HepG2 (cell line): ENCODE measurements around the gene SLC16A11. TPM values are rescaled to one million over a fixed set of nuclear protein-coding genes. Genes with fewer than 3 reads are reported as not detected.
A peak's percentile ranks its signal among the peaks of the same experiment; 100 is the strongest.

Source experiments
- ATAC-seq: fragments of 200-7000 bp; cut with Tn5 transposase; 3 replicates; pipeline ENCODE4 v1.9.1; 2020; ENCODE audit warnings: mild to moderate bottlenecking, moderate library complexity
- BruUV-seq: library from RNA; stranded (reverse); fragments of 400-500 nt; replicated peaks from 2 replicates; lab custom pipeline; 2021; lab: Mats Ljungman, UMichigan
- CTCF ChIA-PET: fragments of 300-600 bp; formaldehyde crosslinking; extraction: SDS; loops from one replicate; lab custom pipeline; 2021; ENCODE audit warnings: low total read pairs, inconsistent platforms, low intra/inter-chr PET ratio; lab: Yijun Ruan, JAX
- POLR2A ChIA-PET: fragments of 350-600 bp; sonication (Branson Sonifier 250); formaldehyde crosslinking; loops from one replicate; lab custom pipeline; 2020; ENCODE audit warnings: antibody characterized with exemption, inconsistent platforms; lab: Yijun Ruan, JAX
- DNase-seq: peaks from one replicate; pipeline ENCODE4 v3.0.0-alpha.2; 2015; ENCODE audit warnings: low spot score
- FAIRE-seq: peaks from 3 replicates; lab custom pipeline; 2011; peaks lifted over from hg19 to GRCh38; lab: Jason Lieb, UNC
- H2AFZ ChIP-seq: one replicate; pipeline ENCODE4 v1.6.1; 2011; ENCODE audit warnings: low read length, inconsistent platforms
- H3K27ac ChIP-seq: fragments of 300-600 bp; 3 replicates; pipeline ENCODE4 v1.8.0; 2011; ENCODE audit warnings: mixed run types, mild to moderate bottlenecking, mixed read lengths, low read length, inconsistent platforms; ENCODE audit not compliant: insufficient read depth; ENCODE audit errors: extremely low read length
- H3K27me3 ChIP-seq, 2 experiments: fragments of 200-600 bp in 1 of 2; 2 replicates in 1 of 2; 3 replicates in 1 of 2; pipeline versions ENCODE4 v1.6.0 to v1.8.0; 2011; ENCODE audit warnings: low read length in 2 of 2, mild to moderate bottlenecking in 2 of 2, moderate library complexity in 2 of 2, inconsistent platforms in 1 of 2; ENCODE audit not compliant: insufficient read depth in 2 of 2, control insufficient read depth in 1 of 2
- H3K36me3 ChIP-seq, 2 experiments: fragments of 200-600 bp in 1 of 2; replicated peaks in 1 of 2; 2 replicates in 1 of 2; 3 replicates in 1 of 2; pipeline versions ENCODE4 v1.5.1 to v1.8.0; 2011; ENCODE audit warnings: low read length in 2 of 2, inconsistent platforms in 1 of 2; ENCODE audit not compliant: insufficient read depth in 2 of 2, control insufficient read depth in 1 of 2
- H3K4me1 ChIP-seq: 2 replicates; pipeline ENCODE4 v1.5.1; 2012; ENCODE audit warnings: low read length, inconsistent platforms; ENCODE audit not compliant: insufficient read depth
- H3K4me2 ChIP-seq: 2 replicates; pipeline ENCODE4 v1.6.0; 2011; ENCODE audit warnings: low read depth, low read length, inconsistent platforms
- H3K4me3 ChIP-seq, 3 experiments: fragments of 200-600 bp in 1 of 3; sonication (generic), shearing (Covaris generic) in 1 of 3; replicated peaks in 1 of 3; 2 replicates each; pipeline ENCODE4 v1.5.1; 2011 to 2016; ENCODE audit warnings: low read length in 3 of 3, inconsistent platforms in 2 of 3, low read depth in 2 of 3, mild to moderate bottlenecking in 2 of 3, control low read depth in 1 of 3, mixed read lengths in 1 of 3; ENCODE audit not compliant: insufficient read depth in 1 of 3
- H3K79me2 ChIP-seq: one replicate; pipeline ENCODE4 v1.6.1; 2011; ENCODE audit warnings: low read length, inconsistent platforms; ENCODE audit not compliant: insufficient read depth
- H3K9ac ChIP-seq: 2 replicates; pipeline ENCODE4 v1.6.0; 2011; ENCODE audit warnings: mild to moderate bottlenecking, low read depth, low read length, inconsistent platforms; ENCODE audit not compliant: insufficient read depth
- H3K9me3 ChIP-seq: 2 replicates; pipeline ENCODE4 v1.5.1; 2012; ENCODE audit warnings: mild to moderate bottlenecking, low read length
- H4K20me1 ChIP-seq: 2 replicates; pipeline ENCODE4 v1.6.0; 2011; ENCODE audit warnings: inconsistent platforms, mild to moderate bottlenecking, low read length, moderate library complexity; ENCODE audit not compliant: insufficient read depth
- ATF1 ChIP-seq: IDR thresholded peaks from 2 replicates; pipeline ENCODE4 v1.6.1; 2016; ENCODE audit warnings: mild to moderate bottlenecking, control low read depth
- BRF2 ChIP-seq: sonication (generic); formaldehyde crosslinking; IDR thresholded peaks from 2 replicates; pipeline ENCODE4 v1.8.1; 2022; ENCODE audit warnings: mild to moderate bottlenecking, missing genetic modification reagents
- CENPBD1 ChIP-seq: sonication (generic); formaldehyde crosslinking; IDR thresholded peaks from 2 replicates; pipeline ENCODE4 v1.8.0; 2022; ENCODE audit warnings: missing genetic modification reagents, low read depth, mild to moderate bottlenecking, borderline replicate concordance
- LCORL ChIP-seq, 2 experiments: fragments of 450-650 bp in 1 of 2; sonication (generic) in 1 of 2; formaldehyde crosslinking in 1 of 2; IDR thresholded peaks; 2 replicates each; pipeline versions ENCODE4 v1.5.0 to v1.6.1; 2017 to 2020; ENCODE audit warnings: antibody characterized with exemption in 1 of 2, missing genetic modification reagents in 1 of 2
- MED13 ChIP-seq: sonication (generic); formaldehyde crosslinking; IDR thresholded peaks from 2 replicates; pipeline ENCODE4 v1.5.0; 2020; ENCODE audit warnings: missing genetic modification reagents
- MTF1 ChIP-seq: sonication (generic); formaldehyde crosslinking; IDR thresholded peaks from 2 replicates; pipeline ENCODE4 v1.5.0; 2020; ENCODE audit warnings: missing genetic modification reagents
- NCOR1 ChIP-seq: fragments of 200-600 bp; sonication (generic); IDR thresholded peaks from 2 replicates; pipeline ENCODE4 v1.7.0; 2017; ENCODE audit warnings: antibody characterized with exemption, low read length, borderline replicate concordance
- RCOR2 ChIP-seq: IDR thresholded peaks from 2 replicates; pipeline ENCODE4 v1.6.1; 2016; ENCODE audit warnings: missing biosample characterization, missing genetic modification reagents
- SATB2 ChIP-seq: sonication (generic); formaldehyde crosslinking; IDR thresholded peaks from 2 replicates; pipeline ENCODE4 v1.5.0; 2020; ENCODE audit warnings: missing genetic modification reagents
- SIX1 ChIP-seq: sonication (generic); formaldehyde crosslinking; IDR thresholded peaks from 2 replicates; pipeline ENCODE4 v1.4.0; 2020; ENCODE audit warnings: missing genetic modification reagents, borderline replicate concordance
- SNAPC2 ChIP-seq: sonication (generic); formaldehyde crosslinking; IDR thresholded peaks from 2 replicates; pipeline ENCODE4 v1.8.1; 2022; ENCODE audit warnings: mild to moderate bottlenecking, missing genetic modification reagents
- TCF7L2 ChIP-seq: IDR thresholded peaks from 2 replicates; pipeline ENCODE4 v1.6.1; 2011; ENCODE audit warnings: mild to moderate bottlenecking, low read depth, low read length, moderate library complexity
- TEF ChIP-seq: sonication (generic); formaldehyde crosslinking; IDR thresholded peaks from 2 replicates; pipeline ENCODE4 v1.5.0; 2020; ENCODE audit warnings: missing genetic modification reagents
- UBTF ChIP-seq: sonication (generic); formaldehyde crosslinking; IDR thresholded peaks from 2 replicates; pipeline ENCODE4 v1.4.0; 2020; ENCODE audit warnings: mild to moderate bottlenecking, missing genetic modification reagents
- XBP1 ChIP-seq: sonication (generic); formaldehyde crosslinking; IDR thresholded peaks from 2 replicates; pipeline ENCODE4 v1.5.0; 2020; ENCODE audit warnings: missing genetic modification reagents
- ZNF768 ChIP-seq: sonication (generic); formaldehyde crosslinking; IDR thresholded peaks from 2 replicates; pipeline ENCODE4 v1.4.0; 2020; ENCODE audit warnings: missing genetic modification reagents
- WGBS: methylation state at CpG from one replicate; pipeline ENCODE4 v1.1.6; 2017; ENCODE audit warnings: low lambda C conversion rate; 5-methylcytosine and 5-hydroxymethylcytosine counted together
- in situ Hi-C: cut with HindIII; loops from 2 replicates; pipeline ENCODE4 v1.10.0; 2017; ENCODE audit warnings: low pct_unique_long_range_greater_than_20kb; ENCODE audit not compliant: extremely low pct_ligation_motif_present
- intact Hi-C: fragments of 100-400 bp; cut with micrococcal nuclease; formaldehyde crosslinking; loops from one replicate; pipeline ENCODE4 v1.10.0; 2022; ENCODE audit not compliant: unreplicated experiment
- polyA plus RNA-seq, 8 experiments: library from polyadenylated mRNA; depleted of rRNA in 3 of 8; stranded (reverse) in 7 of 8; unstranded in 1 of 8; fragments of >200 nt; fragmentation: Illumina TruSeq in 4 of 8; extraction: Trizol in 4 of 8; gene quantifications; 2 replicates each; pipeline versions ENCODE4 v1.2.1 to v1.2.3, GENCODE V29; 2011 to 2016; ENCODE audit warnings: low read depth in 4 of 8, missing spikeins in 1 of 8, mixed read lengths in 1 of 8; ENCODE audit not compliant: insufficient read depth in 1 of 8
- total RNA-seq, 5 experiments: library from RNA; depleted of rRNA; stranded (reverse); fragments of >200 nt; fragmentation: Illumina TruSeq; extraction: Trizol; gene quantifications; 2 replicates each; pipeline ENCODE4 v1.2.3, GENCODE V29; 2016; ENCODE audit warnings: low read depth in 1 of 5

Gene SLC16A11
- total and polyA plus RNA-seq, 2 of the 13 experiments (the other 11 are each of a cell fraction or from before 2014, with no cell fraction given) = not detected

- TF ChIP-seq CENPBD1 (CRISPR knock-in tag) = no peak
- TF ChIP-seq LCORL (IDR thresholded peaks at IDR 0.05) = no peak
- no peak for TF ChIP-seq LCORL (CRISPR knock-in tag; IDR thresholded peaks at IDR 0.05)
- TF ChIP-seq XBP1 (CRISPR knock-in tag) = no peak
- no peak for TF ChIP-seq MTF1 (CRISPR knock-in tag)
- no peak for TF ChIP-seq ZNF768 (CRISPR knock-in tag)
Observed at GRCh38 chr17:7023576-7024401, 20.1 kb downstream of the SLC16A11 start (continued).

- in situ Hi-C loops = no loop called here
- TF ChIP-seq UBTF (CRISPR knock-in tag) (no peak), TCF7L2 (no peak), SNAPC2 (no peak), RCOR2 (no peak), SIX1 (CRISPR knock-in tag) (no peak), MED13 (CRISPR knock-in tag) (no peak), BRF2 (no peak), TEF (CRISPR knock-in tag) (no peak), ATF1 (CRISPR knock-in tag) (no peak), NCOR1 (no peak), SATB2 (CRISPR knock-in tag) (no peak)
- Histone ChIP-seq H3K4me3 (peak within 1 kb of the TSS; percentile 58 to 73 (median 71)), H3K36me3 (no peaks in the 10 kb centered on the region), H3K79me2 (no peaks in the 10 kb centered on the region), H3K4me2 (peak within 1 kb of the TSS; percentile 100), H3K27ac (no peak within 1 kb of the TSS), H4K20me1 (no peaks in the 10 kb centered on the region), H3K27me3 (peaks cover 0 to 15% of the 10 kb centered on the region in 2 experiments; a peak in 4 of 5 replicates), H3K9me3 (no peaks in the 10 kb centered on the region), H3K4me1 (peaks cover 62% of the 10 kb centered on the region), H3K9ac (peak within 1 kb of the TSS; percentile 48), H2AFZ (peak within 1 kb of the TSS; percentile 79)
- WGBS = 77% methylated on average over 47 of the region's 47 CpGs
- FAIRE-seq (no peak), ATAC-seq (no peak), DNase-seq (no peak)
- intact Hi-C loops = loop anchor here (1.0 to 10.0 kb wide), 3 partner anchors 19 to 178 kb away; no protein-coding TSS in a partner anchor
- BruUV-seq = no TSS peak
- ChIA-PET CTCF (interaction anchor here (2.2 to 2.8 kb wide), 2 partner anchors 19 to 110 kb away, joined by 6 to 23 read pairs; no protein-coding TSS in a partner anchor), POLR2A (interaction anchor here (0.7 kb wide), 1 partner anchor 13 kb away, joined by 3 read pairs; the partner anchor contains the start of gene SLC16A13)
Observed at GRCh38 chr17:7022781-7023571, 20.9 kb downstream of the SLC16A11 start, which contains the start of gene BCL6B. Gene BCL6B, plus strand, starts transcription at chr17:7023050. Its CDS starts 622 bp downstream, at chr17:7023672.
